ENCODE data around the gene TEAD1.

DNA sequence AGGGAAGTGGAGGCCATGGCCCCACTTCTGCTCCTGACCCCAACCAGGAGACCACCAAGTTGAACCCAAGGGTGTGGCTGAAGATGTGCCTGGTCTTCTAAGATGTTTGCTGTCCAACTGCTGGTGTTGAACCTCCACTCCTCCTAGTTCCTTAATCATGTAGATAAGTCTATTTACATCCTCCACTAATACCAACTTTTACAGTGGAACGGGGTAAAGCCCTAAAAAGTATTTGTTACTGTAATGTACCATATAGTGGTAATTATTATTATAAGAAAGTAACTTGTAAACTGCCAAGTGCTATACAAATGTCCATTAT is 315.9 kb downstream of the TEAD1 start:
- TF ChIP-seq CTCF (IDR thresholded peaks at IDR 0.05; ENCODE audit: low read length) = no peak
- TF ChIP-seq EZH2 (optimal IDR thresholded peaks at IDR 0.05; ENCODE audit: low read depth, low read length) = no peak
- TF ChIP-seq EZH2phosphoT487 (IDR thresholded peaks at IDR 0.05; ENCODE audit: low read length) = no peak
